HEK293 (cell line): Measurements from ENCODE around the gene ADRB2.

Experiments used
- CTCF ChIA-PET: fragments of 350-600 bp; formaldehyde crosslinking; extraction: SDS; loops from one replicate; lab custom pipeline; 2021; ENCODE audit warnings: antibody characterized with exemption; lab: Yijun Ruan, JAX
- POLR2A ChIA-PET: fragments of 300-600 bp; formaldehyde crosslinking; extraction: SDS; loops from one replicate; lab custom pipeline; 2020; ENCODE audit warnings: antibody characterized with exemption, inconsistent platforms; lab: Yijun Ruan, JAX
- H3K27ac ChIP-seq: fragments of 200-500 bp; sonication (Bioruptor generic); 2 replicates; pipeline ENCODE4 v1.5.1; 2014; ENCODE audit warnings: low read depth, low read length, control low read depth, inconsistent platforms; ENCODE audit errors: extremely low read depth
- H3K36me3 ChIP-seq, 2 experiments: fragments of 200-500 bp in 1 of 2; sonication (Bioruptor generic) in 1 of 2; 1 replicate in 1 of 2; 2 replicates in 1 of 2; pipeline ENCODE4 v1.5.1; 2014 to 2017; ENCODE audit warnings: inconsistent platforms in 2 of 2, low read length in 2 of 2; ENCODE audit not compliant: control insufficient read depth in 2 of 2, insufficient read depth in 1 of 2
- H3K4me1 ChIP-seq: fragments of 200-500 bp; sonication (Bioruptor generic); 2 replicates; pipeline ENCODE4 v1.5.1; 2014; ENCODE audit warnings: mild to moderate bottlenecking, low read length, inconsistent platforms; ENCODE audit not compliant: control insufficient read depth, insufficient read depth
- H3K4me3 ChIP-seq: 2 replicates; pipeline ENCODE4 v1.5.1; 2011; ENCODE audit warnings: low read depth, mild to moderate bottlenecking, control low read depth, low read length, moderate library complexity
- H3K9me3 ChIP-seq: fragments of 200-500 bp; sonication (Bioruptor generic); 2 replicates; pipeline ENCODE4 v1.5.1; 2014; ENCODE audit warnings: low read depth, low read length, inconsistent platforms; ENCODE audit not compliant: control insufficient read depth, insufficient read depth
- BCL11B ChIP-seq: fragments of 450-650 bp; formaldehyde crosslinking; IDR thresholded peaks from 2 replicates; pipeline ENCODE4 v1.5.1; 2016; ENCODE audit warnings: low read depth, missing biosample characterization, missing genetic modification characterization
- EGR2 ChIP-seq: fragments of 450-650 bp; formaldehyde crosslinking; IDR thresholded peaks from 2 replicates; pipeline ENCODE4 v1.5.1; 2016; ENCODE audit warnings: low read depth, missing biosample characterization, missing genetic modification characterization
- GLI2 ChIP-seq: fragments of 450-650 bp; formaldehyde crosslinking; IDR thresholded peaks from 2 replicates; pipeline ENCODE4; 2017; ENCODE audit warnings: missing biosample characterization, missing genetic modification characterization, low read depth, borderline replicate concordance
- GLIS2 ChIP-seq: fragments of 450-650 bp; formaldehyde crosslinking; IDR thresholded peaks from 2 replicates; pipeline ENCODE4 v1.5.1; 2016; ENCODE audit warnings: missing biosample characterization, missing genetic modification characterization
- PATZ1 ChIP-seq: fragments of 450-650 bp; formaldehyde crosslinking; IDR thresholded peaks from 2 replicates; pipeline ENCODE4 v1.5.1; 2016; ENCODE audit warnings: missing biosample characterization, missing genetic modification characterization
- PRDM10 ChIP-seq: fragments of 450-650 bp; formaldehyde crosslinking; IDR thresholded peaks from 2 replicates; pipeline ENCODE4 v1.5.1; 2016; ENCODE audit warnings: missing biosample characterization, missing genetic modification characterization
- REST ChIP-seq: fragments of 450-650 bp; formaldehyde crosslinking; IDR thresholded peaks from 2 replicates; pipeline ENCODE4 v1.5.1; 2016; ENCODE audit warnings: missing biosample characterization, missing genetic modification characterization
- ZBTB20 ChIP-seq: fragments of 450-650 bp; formaldehyde crosslinking; IDR thresholded peaks from 2 replicates; pipeline ENCODE4 v1.5.1; 2016; ENCODE audit warnings: missing biosample characterization, missing genetic modification characterization
- ZBTB8A ChIP-seq: fragments of 450-650 bp; formaldehyde crosslinking; IDR thresholded peaks from 2 replicates; pipeline ENCODE4 v1.5.1; 2016; ENCODE audit warnings: missing biosample characterization, missing genetic modification characterization
- ZFP3 ChIP-seq: fragments of 450-650 bp; formaldehyde crosslinking; IDR thresholded peaks from 2 replicates; pipeline ENCODE4 v1.5.1; 2016; ENCODE audit warnings: low read depth, missing biosample characterization, missing genetic modification characterization
- ZNF112 ChIP-seq: fragments of 450-650 bp; formaldehyde crosslinking; IDR thresholded peaks from 2 replicates; pipeline ENCODE4 v1.5.0; 2017; ENCODE audit warnings: missing biosample characterization, missing genetic modification characterization
- ZNF140 ChIP-seq: fragments of 450-650 bp; formaldehyde crosslinking; IDR thresholded peaks from 2 replicates; pipeline ENCODE4 v1.5.1; 2016; ENCODE audit warnings: missing biosample characterization, missing genetic modification characterization
- ZNF16 ChIP-seq: fragments of 450-650 bp; formaldehyde crosslinking; IDR thresholded peaks from 2 replicates; pipeline ENCODE4 v1.5.1; 2016; ENCODE audit warnings: low read depth, missing biosample characterization, missing genetic modification characterization
- ZNF26 ChIP-seq: fragments of 450-650 bp; formaldehyde crosslinking; IDR thresholded peaks from 2 replicates; pipeline ENCODE4 v1.5.1; 2016; ENCODE audit warnings: missing biosample characterization, missing genetic modification characterization
- ZNF501 ChIP-seq: fragments of 450-650 bp; formaldehyde crosslinking; IDR thresholded peaks from 2 replicates; pipeline ENCODE4 v1.5.1; 2016; ENCODE audit warnings: missing biosample characterization, missing genetic modification characterization
- ZNF558 ChIP-seq: fragments of 450-650 bp; formaldehyde crosslinking; IDR thresholded peaks from 2 replicates; pipeline ENCODE4 v1.5.1; 2016; ENCODE audit warnings: missing biosample characterization, missing genetic modification characterization
- ZNF596 ChIP-seq: fragments of 450-650 bp; IDR thresholded peaks from 2 replicates; pipeline ENCODE4 v1.5.0; 2018; ENCODE audit warnings: missing biosample characterization, mild to moderate bottlenecking, missing genetic modification characterization, moderate library complexity
- ZNF629 ChIP-seq: fragments of 450-650 bp; formaldehyde crosslinking; IDR thresholded peaks from 2 replicates; pipeline ENCODE4 v1.5.1; 2017; ENCODE audit warnings: missing biosample characterization, missing genetic modification characterization

ADRB2 gene

GRCh38 chr5:148856009-148856367, 29.6 kb downstream of the ADRB2 start:
- CTCF ChIA-PET, result interaction anchor here (0.6 to 0.7 kb wide), 2 partner anchors 28 to 125 kb away, joined by 3 read pairs; no protein-coding TSS in a partner anchor
- POLR2A ChIA-PET, result no interaction called here
- Histone ChIP-seq H3K36me3 (no peaks in the 10 kb centered on the region), H3K9me3 (no peaks in the 10 kb centered on the region), H3K4me1 (peaks cover 6% of the 10 kb centered on the region), H3K27ac (no peak overlapping the region), H3K4me3 (no peak overlapping the region)
- TF ChIP-seq ZNF140 (tag by site-specific recombination) (no peak), ZFP3 (tag by site-specific recombination) (no peak), ZBTB8A (tag by site-specific recombination) (no peak)
- TF ChIP-seq, all 188 proteins: peak for 0

DNA sequence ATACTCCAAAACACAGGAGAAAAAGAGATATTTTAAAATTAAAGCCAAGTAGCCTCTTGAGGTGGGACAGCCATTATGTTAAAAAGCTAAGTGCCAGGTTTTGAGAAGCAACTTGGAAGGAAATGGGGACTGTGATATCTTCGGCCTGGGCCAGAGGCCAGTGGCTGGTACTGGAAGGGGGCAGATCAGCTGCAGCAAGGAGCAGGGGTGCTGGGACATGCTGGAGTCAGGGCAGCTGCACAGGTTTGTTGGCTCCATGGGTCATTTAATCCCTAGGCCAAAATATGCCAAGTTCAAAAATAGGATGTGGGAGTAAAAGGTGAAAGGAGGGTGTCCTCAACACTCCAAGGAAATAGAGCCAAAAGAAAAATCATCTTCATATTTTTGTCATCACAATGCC, 30.0 kb downstream of the ADRB2 start:
- Histone ChIP-seq H3K36me3 (no peaks in the 10 kb centered on the region), H3K4me1 (peaks cover 6% of the 10 kb centered on the region), H3K9me3 (no peaks in the 10 kb centered on the region), H3K27ac (no peak overlapping the region), H3K4me3 (no peak overlapping the region)
- TF ChIP-seq ZBTB20 (tag by site-specific recombination) (no peak), ZBTB8A (tag by site-specific recombination) (no peak), GLI2 (tag by site-specific recombination) (no peak), ZNF629 (no peak), ZNF26 (tag by site-specific recombination) (no peak), PRDM10 (tag by site-specific recombination) (no peak), REST (tag by site-specific recombination) (no peak), BCL11B (tag by site-specific recombination) (no peak), ZNF501 (tag by site-specific recombination) (no peak), ZNF558 (tag by site-specific recombination) (no peak), ZNF16 (tag by site-specific recombination) (no peak), EGR2 (tag by site-specific recombination) (no peak), PATZ1 (tag by site-specific recombination) (no peak), ZNF596 (no peak), ZNF112 (tag by site-specific recombination) (no peak), GLIS2 (tag by site-specific recombination) (no peak)
- CTCF ChIA-PET, result interaction anchor here (0.6 to 0.7 kb wide), 2 partner anchors 29 to 126 kb away, joined by 3 read pairs; no protein-coding TSS in a partner anchor
- POLR2A ChIA-PET, result no interaction called here
